K562 (cell line): ENCODE data around the gene WDR81. TPM values are rescaled to one million over a fixed set of nuclear protein-coding genes. Genes with fewer than 3 reads are reported as not detected.

Source experiments
- ATAC-seq: fragments of 200-7000 bp; cut with Tn5 transposase; 3 replicates; pipeline ENCODE4 v1.9.1; 2020; ENCODE audit warnings: moderate library complexity
- BruUV-seq: library from RNA; stranded (reverse); fragments of 400-500 nt; replicated peaks from 2 replicates; lab custom pipeline; 2021; lab: Mats Ljungman, UMichigan
- CTCF ChIA-PET: fragments of 300-600 bp; formaldehyde crosslinking; extraction: SDS; loops from one replicate; lab custom pipeline; 2021; ENCODE audit warnings: low intra/inter-chr PET ratio; lab: Yijun Ruan, JAX
- POLR2A ChIA-PET: fragments of 300-600, 350-650 bp; sonication (Branson Sonifier 250); formaldehyde crosslinking; extraction: SDS; loops from one replicate; lab custom pipeline; 2021; ENCODE audit warnings: antibody characterized with exemption, inconsistent platforms; lab: Yijun Ruan, JAX
- DNase-seq, 4 experiments: peaks; one replicate each; pipeline versions ENCODE4 v3.0.0 to v3.0.0-alpha.2; 2011 to 2018; ENCODE audit warnings: low spot score in 3 of 4, mixed read lengths in 3 of 4; ENCODE audit errors: extremely low read depth in 1 of 4
- FAIRE-seq: peaks from 2 replicates; lab custom pipeline; 2011; peaks lifted over from hg19 to GRCh38; lab: Jason Lieb, UNC
- H2AFZ ChIP-seq: 2 replicates; pipeline ENCODE4 v1.6.0; 2011; ENCODE audit warnings: low read depth, low read length, control low read depth, inconsistent platforms
- H3K27ac ChIP-seq: fragments of 200-600 bp; 3 replicates; pipeline ENCODE4 v1.8.0; 2011; ENCODE audit warnings: low read depth, mild to moderate bottlenecking, control low read depth, inconsistent platforms, low read length, moderate library complexity, mixed read lengths; ENCODE audit errors: extremely low read depth
- H3K27me3 ChIP-seq, 2 experiments: fragments of 300-600 bp in 1 of 2; 2 replicates in 1 of 2; 3 replicates in 1 of 2; pipeline versions ENCODE4 v1.6.0 to v1.8.0; 2011; ENCODE audit warnings: inconsistent platforms in 2 of 2, low read length in 2 of 2, mild to moderate bottlenecking in 1 of 2, mixed read lengths in 1 of 2, moderate library complexity in 1 of 2; ENCODE audit not compliant: control insufficient read depth in 2 of 2, insufficient read depth in 2 of 2
- H3K36me3 ChIP-seq: fragments of 300-600 bp; 3 replicates; pipeline ENCODE4 v1.8.0; 2011; ENCODE audit warnings: mild to moderate bottlenecking, low read length, inconsistent platforms; ENCODE audit not compliant: control insufficient read depth, insufficient read depth
- H3K4me1 ChIP-seq, 2 experiments: fragments of 200-600 bp in 1 of 2; replicated peaks in 1 of 2; 2 replicates in 1 of 2; 3 replicates in 1 of 2; pipeline versions ENCODE4 v1.5.1 to v1.8.0; 2011; ENCODE audit warnings: inconsistent platforms in 2 of 2, low read length in 2 of 2, mild to moderate bottlenecking in 1 of 2, mixed read lengths in 1 of 2, moderate library complexity in 1 of 2; ENCODE audit not compliant: control insufficient read depth in 2 of 2, insufficient read depth in 2 of 2
- H3K4me2 ChIP-seq: 2 replicates; pipeline ENCODE4 v1.6.1; 2011; ENCODE audit warnings: low read length, control low read depth, inconsistent platforms, mixed read lengths; ENCODE audit not compliant: insufficient read depth
- H3K4me3 ChIP-seq: fragments of 200-600 bp; sonication (generic), shearing (Covaris generic); 2 replicates; pipeline ENCODE4 v1.5.1; 2016; ENCODE audit warnings: control low read depth, inconsistent platforms
- H3K79me2 ChIP-seq: fragments of 200-600 bp; 3 replicates; pipeline ENCODE4 v1.8.0; 2011; ENCODE audit warnings: low read length, inconsistent platforms; ENCODE audit not compliant: control insufficient read depth, insufficient read depth
- H3K9ac ChIP-seq, 2 experiments: 2 replicates each; pipeline versions ENCODE4 v1.6.0 to v1.6.1; 2011; ENCODE audit warnings: low read depth in 2 of 2, low read length in 2 of 2, control low read depth in 1 of 2, inconsistent platforms in 1 of 2, mild to moderate bottlenecking in 1 of 2, mixed read lengths in 1 of 2; ENCODE audit not compliant: insufficient read depth in 1 of 2
- H3K9me1 ChIP-seq: one replicate; pipeline ENCODE4 v1.6.0; 2011; ENCODE audit warnings: inconsistent platforms, mild to moderate bottlenecking, low read length, moderate library complexity; ENCODE audit not compliant: control insufficient read depth, insufficient read depth
- H3K9me3 ChIP-seq: replicated peaks from 2 replicates; pipeline ENCODE4 v1.5.1; 2011; ENCODE audit warnings: low read depth, low read length, inconsistent platforms; ENCODE audit not compliant: control insufficient read depth, insufficient read depth
- H4K20me1 ChIP-seq: replicated peaks from 2 replicates; pipeline ENCODE4 v1.6.1; 2011; ENCODE audit warnings: low read length, inconsistent platforms, mixed read lengths; ENCODE audit not compliant: control insufficient read depth, insufficient read depth
- CBX5 ChIP-seq: IDR thresholded peaks from 2 replicates; pipeline ENCODE4 v1.6.1; 2014; ENCODE audit warnings: low read depth, borderline replicate concordance
- CHCHD3 ChIP-seq: fragments of 250-450 bp; sonication (Bioruptor Pico); IDR thresholded peaks from 2 replicates; pipeline ENCODE4 v2.1.2; 2022; ENCODE audit warnings: mild to moderate bottlenecking
- FOXK2 ChIP-seq, 2 experiments: fragments of 450-650 bp; IDR thresholded peaks in 1 of 2; conservative IDR thresholded peaks in 1 of 2; 2 replicates each; pipeline ENCODE4 v1.6.1; 2016; ENCODE audit warnings: low read depth in 2 of 2, mild to moderate bottlenecking in 1 of 2
- GABPA ChIP-seq: fragments of 200-800 bp; sonication (Bioruptor generic); conservative IDR thresholded peaks from 2 replicates; pipeline ENCODE4 v1.6.1; 2016; ENCODE audit warnings: low read depth, missing genetic modification characterization, missing compliant biosample characterization
- JUN ChIP-seq, 2 experiments: sonication (generic) in 1 of 2; formaldehyde crosslinking in 1 of 2; IDR thresholded peaks; 2 replicates each; pipeline versions ENCODE4 v1.6.1 to v1.8.0; 2012 to 2022; ENCODE audit warnings: borderline replicate concordance in 2 of 2, mild to moderate bottlenecking in 2 of 2, improper control_type of control experiment in 1 of 2, low read depth in 1 of 2, low read length in 1 of 2, missing genetic modification reagents in 1 of 2
- MNT ChIP-seq, 2 experiments: fragments of 450-650 bp; conservative IDR thresholded peaks; 2 replicates each; pipeline ENCODE4 v1.6.1; 2017; ENCODE audit warnings: mild to moderate bottlenecking in 2 of 2, moderate library complexity in 2 of 2
- POLR2H ChIP-seq: IDR thresholded peaks from 2 replicates; pipeline ENCODE4 v1.6.1; 2016; ENCODE audit warnings: missing genetic modification characterization, low read depth, mild to moderate bottlenecking, control low read depth, missing compliant biosample characterization, moderate library complexity
- RBM25 ChIP-seq: fragments of 200-400 bp; formaldehyde crosslinking; IDR thresholded peaks from 2 replicates; pipeline ENCODE4 v1.6.1; 2018; ENCODE audit warnings: low read length, low read depth, moderate library complexity; ENCODE audit not compliant: severe bottlenecking
- SUPT5H ChIP-seq: fragments of 450-650 bp; IDR thresholded peaks from 2 replicates; pipeline ENCODE4 v1.6.1; 2016
- VEZF1 ChIP-seq: fragments of 200-800 bp; sonication (Bioruptor generic); IDR thresholded peaks from 2 replicates; pipeline ENCODE4 v1.6.1; 2017; ENCODE audit warnings: missing genetic modification characterization, missing compliant biosample characterization
- ZBTB11 ChIP-seq, 3 experiments: fragments of 200-800 bp in 1 of 3; fragments of 250-450 bp in 1 of 3; fragments of 450-650 bp in 1 of 3; sonication (Bioruptor Pico) in 1 of 3; sonication (Bioruptor generic) in 1 of 3; formaldehyde crosslinking in 1 of 3; IDR thresholded peaks; 2 replicates each; pipeline versions ENCODE4 v1.6.1 to v1.8.0; 2016 to 2022; ENCODE audit warnings: mild to moderate bottlenecking in 2 of 3, missing genetic modification characterization in 2 of 3, missing compliant biosample characterization in 1 of 3, moderate library complexity in 1 of 3
- WGBS: fragments of 100-300 bp; shearing (Covaris generic); methylation state at CpG from one replicate; pipeline ENCODE4 v1.1.6; 2016; ENCODE audit warnings: low coverage, mixed read lengths; ENCODE audit not compliant: insufficient coverage; ENCODE audit errors: missing lambda C conversion rate; 5-methylcytosine and 5-hydroxymethylcytosine counted together
- in situ Hi-C: fragments of 300-500 bp; cut with MboI; formaldehyde crosslinking; loops from 4 replicates; pipeline ENCODE4 v1.15.0; 2018; ENCODE audit warnings: inconsistent platforms, mixed read lengths
- intact Hi-C: fragments of 100-400 bp; cut with micrococcal nuclease; formaldehyde crosslinking; loops from 2 replicates; pipeline ENCODE4 v1.14.2; 2022
- polyA plus RNA-seq, 8 experiments: library from polyadenylated mRNA; depleted of rRNA in 4 of 8; stranded (reverse) in 5 of 8; unstranded in 3 of 8; fragments of >200 nt; fragmentation: Nextera tagmentation in 2 of 8; fragmentation: Illumina TruSeq in 1 of 8; extraction: Ambion mirVana in 2 of 8; extraction: Trizol in 1 of 8; gene quantifications; 2 replicates each; pipeline versions ENCODE4 v1.2.1 to v1.2.3, GENCODE V29; 2011 to 2014; ENCODE audit warnings: inconsistent platforms in 1 of 8, missing spikeins in 1 of 8
- total RNA-seq, 7 experiments: library from RNA; depleted of rRNA in 6 of 7; stranded (reverse); fragments of >200 nt in 6 of 7; fragmentation: Illumina TruSeq in 2 of 7; extraction: Trizol in 2 of 7; gene quantifications; 2 replicates each; pipeline versions ENCODE4 v1.2.1 to v1.2.3, GENCODE V29; 2011 to 2021; ENCODE audit warnings: low replicate concordance in 1 of 7

WDR81 gene
- total and polyA plus RNA-seq, 9 of the 15 experiments (the other 6 are each of a cell fraction or from before 2014, with no cell fraction given) = 0.01 to 17.1 (median 3.3) TPM

GRCh38 chr17:1716912-1717695 is 7.4 kb upstream of the WDR81 start:
- no TSS peak for BruUV-seq
- no peaks in the 10 kb centered on the region for H3K27me3 ChIP-seq
- H3K9me1 ChIP-seq = no peaks in the 10 kb centered on the region
- H3K79me2 ChIP-seq = peaks cover 39% of the 10 kb centered on the region
- H3K27ac ChIP-seq = peak overlapping the region; percentile 99
- peaks cover 35 to 46% of the 10 kb centered on the region in 2 experiments for H3K4me1 ChIP-seq
- peak overlapping the region; percentile 89 to 98 for H3K9ac ChIP-seq
- ATAC-seq (peak; percentile 73), DNase-seq (peak; percentile 78 to 97 (median 86)), FAIRE-seq (peak; percentile 99)
- peak overlapping the region; percentile 54 for H3K4me3 ChIP-seq
- intact Hi-C loops = loop anchor here (2.0 to 5.0 kb wide), 4 partner anchors 35 to 315 kb away; partner anchors contain the start of genes DPH1, PRPF8 and SERPINF1
- peaks cover 18% of the 10 kb centered on the region; the same call in 2 of the 3 replicates for H3K36me3 ChIP-seq
- H3K4me2 ChIP-seq = peak overlapping the region; percentile 85
- ChIA-PET POLR2A (interaction anchor here (0.6 to 3.8 kb wide), 20 partner anchors 10 to 877 kb away, joined by 3 to 25 read pairs (median 5); partner anchors contain the start of genes PAFAH1B1, PITPNA, RILP and RPA1), CTCF (interaction anchor here (1.3 kb wide), 1 partner anchor 148 kb away, joined by 5 read pairs; no protein-coding TSS in a partner anchor)
- H4K20me1 ChIP-seq = 0 out of 2 replicates have a peak, but pooled peaks cover 3% of the 10 kb centered on the region
- in situ Hi-C loops = loop anchor here (10.0 kb wide), 1 partner anchor 318 kb away; the partner anchor contains the start of gene DPH1
- H3K9me3 ChIP-seq = no peaks in the 10 kb centered on the region
- WGBS = 0% methylated on average over 10 of the region's 13 CpGs
- H2AFZ ChIP-seq = peak overlapping the region; percentile 98
- TF ChIP-seq JUN (IDR thresholded peaks at IDR 0.05; ENCODE audit: borderline replicate concordance, low read depth, low read length) = peak; percentile 16; the same call in 1 of the 2 replicates
- TF ChIP-seq JUN (CRISPR knock-in tag; IDR thresholded peaks at IDR 0.05; ENCODE audit: borderline replicate concordance) = no peak
- TF ChIP-seq CBX5 = no peak
- peak; percentile 55 to 57; a peak in 2 of 4 replicates for TF ChIP-seq FOXK2 (conservative IDR thresholded peaks at IDR 0.05 in 1 of 2, IDR thresholded peaks at IDR 0.05 in 1 of 2; ENCODE audit: low read depth in 2 of 2)
- TF ChIP-seq CHCHD3 (CRISPR knock-in tag) = 0 out of 2 replicates have a peak, but pooled peaks have one; percentile 40
- peak; percentile 64; the same call in 1 of the 2 replicates for TF ChIP-seq POLR2H (tag)
- peak; percentile 49 for TF ChIP-seq VEZF1
- 0 out of 2 replicates have a peak, but pooled peaks have one; percentile 35 for TF ChIP-seq GABPA (tag)
- peak; percentile 64 to 84; a peak in 3 of 4 replicates for TF ChIP-seq MNT (conservative IDR thresholded peaks at IDR 0.05)
- 0 out of 2 replicates have a peak, but pooled peaks have one; percentile 60 for TF ChIP-seq SUPT5H
- TF ChIP-seq RBM25 = peak; percentile 69
- TF ChIP-seq ZBTB11 (CRISPR knock-in tag; IDR thresholded peaks at IDR 0.05) = 0 out of 6 replicates have a peak, but pooled peaks of 1 of the 3 experiments have one; percentile 3
